Naive thymus-derived CD4-positive, alpha-beta T cell (primary cell): Measurements from ENCODE around the gene DGKI. TPM values are rescaled to one million over a fixed set of nuclear protein-coding genes. Genes with fewer than 3 reads are reported as not detected.

ENCODE experiments used
- ATAC-seq: fragments of 150-1000 bp; cut with Tn5 transposase; 2 replicates; pipeline ENCODE4 v1.10.0; 2021; ENCODE audit warnings: mild to moderate bottlenecking, moderate library complexity
- CTCF ChIA-PET: fragments of 350-600 bp; sonication (Branson Sonifier 250); formaldehyde crosslinking; loops from one replicate; lab custom pipeline; 2021; ENCODE audit warnings: antibody characterized with exemption; lab: Charles Lee
- POLR2A ChIA-PET: fragments of 350-600 bp; sonication (Branson Sonifier 250); formaldehyde crosslinking; loops from one replicate; lab custom pipeline; 2021; ENCODE audit warnings: antibody characterized with exemption, inconsistent platforms; lab: Charles Lee
- DNase-seq, 9 donors: peaks; one replicate each; pipeline versions ENCODE4 v3.0.0 to v3.0.0-alpha.2; 2020 to 2022; ENCODE audit warnings: mixed read lengths in 1 of 9
- H3K27ac ChIP-seq: one replicate; pipeline ENCODE4 v1.7.0; 2013; ENCODE audit warnings: mild to moderate bottlenecking, low read depth, low read length, moderate library complexity
- H3K27me3 ChIP-seq, 2 donors: one replicate each; pipeline ENCODE4 v1.7.0; 2013; ENCODE audit warnings: low read length in 2 of 2, mild to moderate bottlenecking in 2 of 2, moderate library complexity in 2 of 2; ENCODE audit not compliant: control insufficient read depth in 2 of 2, insufficient read depth in 2 of 2
- H3K36me3 ChIP-seq, 3 experiments: 1 replicate in 2 of 3; 2 replicates in 1 of 3; pipeline ENCODE4 v1.7.0; 2013; ENCODE audit warnings: low read length in 3 of 3, mild to moderate bottlenecking in 3 of 3, moderate library complexity in 1 of 3; ENCODE audit not compliant: insufficient read depth in 3 of 3, control insufficient read depth in 2 of 3
- H3K4me1 ChIP-seq, 2 donors: one replicate each; pipeline ENCODE4 v1.7.0; 2013; ENCODE audit warnings: low read length in 2 of 2, mild to moderate bottlenecking in 2 of 2, moderate library complexity in 1 of 2; ENCODE audit not compliant: control insufficient read depth in 2 of 2, insufficient read depth in 2 of 2
- H3K4me3 ChIP-seq: 2 replicates; pipeline ENCODE4 v1.7.0; 2013; ENCODE audit warnings: mild to moderate bottlenecking, low read length
- H3K9me3 ChIP-seq, 3 experiments: 1 replicate in 2 of 3; 2 replicates in 1 of 3; pipeline ENCODE4 v1.7.0; 2013; ENCODE audit warnings: low read length in 3 of 3; ENCODE audit not compliant: control insufficient read depth in 2 of 3
- H3K27ac Mint-ChIP-seq, 9 donors: one replicate each; pipeline ENCODE4 v1.8.0; 2020 to 2022; ENCODE audit warnings: mixed read lengths in 9 of 9, mild to moderate bottlenecking in 8 of 9, moderate library complexity in 5 of 9, inconsistent platforms in 2 of 9
- H3K27me3 Mint-ChIP-seq, 5 donors: one replicate each; pipeline ENCODE4 v1.8.0; 2021 to 2022; ENCODE audit warnings: mixed read lengths in 5 of 5, mild to moderate bottlenecking in 1 of 5
- H3K36me3 Mint-ChIP-seq, 5 donors: one replicate each; pipeline ENCODE4 v1.8.0; 2020 to 2022; ENCODE audit warnings: mixed read lengths in 5 of 5, mild to moderate bottlenecking in 3 of 5, inconsistent platforms in 1 of 5
- H3K4me1 Mint-ChIP-seq, 7 donors: one replicate each; pipeline ENCODE4 v1.8.0; 2020 to 2022; ENCODE audit warnings: mixed read lengths in 7 of 7, mild to moderate bottlenecking in 3 of 7, inconsistent platforms in 1 of 7
- H3K4me3 Mint-ChIP-seq, 10 donors: one replicate each; pipeline ENCODE4 v1.8.0; 2020 to 2022; ENCODE audit warnings: mild to moderate bottlenecking in 10 of 10, mixed read lengths in 10 of 10, moderate library complexity in 6 of 10, inconsistent platforms in 2 of 10
- H3K9me3 Mint-ChIP-seq, 11 donors: one replicate each; pipeline ENCODE4 v1.8.0; 2020 to 2022; ENCODE audit warnings: mixed read lengths in 11 of 11, mild to moderate bottlenecking in 4 of 11, inconsistent platforms in 1 of 11, moderate library complexity in 1 of 11
- intact Hi-C, 2 donors: fragments of 100-400 bp; cut with micrococcal nuclease; formaldehyde crosslinking; loops; one replicate each; pipeline ENCODE4 v1.15.1; 2023
- polyA plus RNA-seq, 2 donors: library from polyadenylated mRNA; unstranded; fragments of 300-500 nt; fragmentation: Illumina TruSeq; gene quantifications; one replicate each; pipeline ENCODE4 v1.2.3, GENCODE V29; 2021
- total RNA-seq, 6 experiments: library from RNA in 5 of 6; stranded (reverse) in 5 of 6; gene quantifications; 1 replicate in 5 of 6; 2 replicates in 1 of 6; pipeline ENCODE4 v1.2.3 and lab custom pipeline; 2021 to 2026

Gene DGKI
- total and polyA plus RNA-seq, 7 experiments from 2014 or later = 1.3 TPM; not detected in 6

DNA sequence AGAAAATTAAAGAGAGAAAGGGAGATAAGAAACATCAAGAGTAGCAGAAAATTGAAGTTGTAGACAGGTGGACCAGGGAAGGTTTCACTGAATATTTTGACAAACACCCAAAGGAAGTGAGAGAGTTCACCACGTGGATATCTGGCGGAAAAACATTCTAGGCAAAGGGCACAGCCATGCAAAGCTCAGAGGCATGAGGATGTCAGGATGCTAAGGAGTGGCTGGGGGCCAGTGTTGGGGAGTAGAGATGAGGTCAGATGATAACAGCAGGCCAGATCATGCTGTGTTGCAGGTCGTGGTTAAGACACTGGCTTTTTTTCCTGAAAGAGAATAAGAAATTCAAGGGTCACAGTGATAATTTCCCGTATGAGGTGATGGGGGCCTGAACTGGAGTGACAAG, 181.9 kb downstream of the DGKI start:
- H3K27me3 Mint-ChIP-seq = peaks cover 2 to 19% (median 17%) of the 10 kb centered on the region in 5 donors
- Histone ChIP-seq H3K9me3 (no peaks in the 10 kb centered on the region), H3K27me3 (no peaks in the 10 kb centered on the region), H3K27ac (no peak overlapping the region), H3K36me3 (no peaks in the 10 kb centered on the region), H3K4me1 (no peaks in the 10 kb centered on the region), H3K4me3 (no peak overlapping the region)
- H3K9me3 Mint-ChIP-seq = no peaks in the 10 kb centered on the region
- H3K4me3 Mint-ChIP-seq = no peak overlapping the region
- CTCF ChIA-PET = no interaction called here
- POLR2A ChIA-PET = no interaction called here
- H3K27ac Mint-ChIP-seq = no peak overlapping the region
- ATAC-seq (no peak), DNase-seq (no peak)
- H3K4me1 Mint-ChIP-seq = no peaks in the 10 kb centered on the region
- intact Hi-C loops = no loop called here
- H3K36me3 Mint-ChIP-seq = no peaks in the 10 kb centered on the region

DNA sequence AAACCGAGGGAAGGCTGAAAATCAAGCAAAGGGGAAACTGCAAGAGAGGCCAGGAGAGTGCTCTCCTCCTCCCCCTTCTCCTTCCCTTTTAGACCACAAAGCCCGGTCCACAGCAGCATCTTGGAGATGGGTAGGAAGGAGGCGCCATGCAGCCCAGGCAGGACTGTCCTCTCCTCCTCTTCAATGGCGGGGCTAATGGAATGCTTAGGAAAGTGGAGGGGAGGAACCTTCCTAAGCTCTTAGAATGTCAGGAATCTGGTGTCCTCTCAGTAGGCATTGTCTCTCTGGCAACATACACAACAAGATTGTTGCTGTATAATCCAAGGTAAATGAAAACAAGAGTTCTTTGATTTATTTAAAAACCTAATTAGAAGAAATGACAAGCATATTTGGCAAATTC, 185.1 kb downstream of the DGKI start:
- Histone ChIP-seq H3K4me1 (no peaks in the 10 kb centered on the region), H3K9me3 (no peaks in the 10 kb centered on the region), H3K27me3 (no peaks in the 10 kb centered on the region), H3K27ac (no peak overlapping the region), H3K36me3 (no peaks in the 10 kb centered on the region), H3K4me3 (no peak overlapping the region)
- no peaks in the 10 kb centered on the region for H3K36me3 Mint-ChIP-seq
- no peaks in the 10 kb centered on the region for H3K9me3 Mint-ChIP-seq
- intact Hi-C loops = no loop called here
- ATAC-seq (no peak), DNase-seq (no peak)
- H3K4me1 Mint-ChIP-seq = no peaks in the 10 kb centered on the region
- peaks cover 2 to 19% (median 16%) of the 10 kb centered on the region in 5 donors for H3K27me3 Mint-ChIP-seq
- ChIA-PET CTCF (no interaction called here), POLR2A (no interaction called here)
- no peak overlapping the region for H3K27ac Mint-ChIP-seq
- H3K4me3 Mint-ChIP-seq = no peak overlapping the region

- CTCF ChIA-PET = no interaction called here
These were observed 188.4 kb downstream of the DGKI start for GRCh38 chr7:137658190-137658900.

GRCh38 chr7:137657476-137658189, 189.1 kb downstream of the DGKI start:
- ATAC-seq (no peak), DNase-seq (no peak)
- no peak overlapping the region for H3K4me3 Mint-ChIP-seq
- Histone ChIP-seq H3K36me3 (no peaks in the 10 kb centered on the region), H3K27me3 (no peaks in the 10 kb centered on the region), H3K4me1 (no peaks in the 10 kb centered on the region), H3K9me3 (no peaks in the 10 kb centered on the region), H3K27ac (no peak overlapping the region), H3K4me3 (no peak overlapping the region)
- H3K27ac Mint-ChIP-seq = no peak overlapping the region
- ChIA-PET CTCF (no interaction called here), POLR2A (no interaction called here)
- H3K9me3 Mint-ChIP-seq = no peaks in the 10 kb centered on the region
- peaks cover 0 to 12% (median 8%) of the 10 kb centered on the region in 5 donors for H3K27me3 Mint-ChIP-seq
- peaks cover 0 to 4% (median 0%) of the 10 kb centered on the region in 7 donors for H3K4me1 Mint-ChIP-seq
- intact Hi-C loops = no loop called here
- no peaks in the 10 kb centered on the region for H3K36me3 Mint-ChIP-seq

More at GRCh38 chr7:137658190-137658900, 188.4 kb downstream of the DGKI start:
- Mint-ChIP-seq H3K27me3 (peaks cover 5 to 18% (median 12%) of the 10 kb centered on the region in 5 donors), H3K4me1 (peaks cover 0 to 4% (median 0%) of the 10 kb centered on the region in 7 donors), H3K9me3 (no peaks in the 10 kb centered on the region), H3K36me3 (no peaks in the 10 kb centered on the region), H3K4me3 (no peak overlapping the region), H3K27ac (no peak overlapping the region)
- ATAC-seq = no peak
- Histone ChIP-seq H3K36me3 (no peaks in the 10 kb centered on the region), H3K27me3 (no peaks in the 10 kb centered on the region), H3K9me3 (no peaks in the 10 kb centered on the region), H3K4me1 (no peaks in the 10 kb centered on the region), H3K4me3 (no peak overlapping the region), H3K27ac (no peak overlapping the region)
- intact Hi-C loops = no loop called here
- POLR2A ChIA-PET = no interaction called here
- no peak for DNase-seq

- Mint-ChIP-seq H3K27me3 (peaks cover 0 to 12% (median 6%) of the 10 kb centered on the region in 5 donors), H3K4me1 (peaks cover 0 to 4% (median 0%) of the 10 kb centered on the region in 7 donors), H3K4me3 (no peak overlapping the region), H3K27ac (no peak overlapping the region), H3K9me3 (no peaks in the 10 kb centered on the region), H3K36me3 (no peaks in the 10 kb centered on the region)
- Histone ChIP-seq H3K36me3 (no peaks in the 10 kb centered on the region), H3K27ac (no peak overlapping the region), H3K4me1 (no peaks in the 10 kb centered on the region), H3K27me3 (no peaks in the 10 kb centered on the region), H3K4me3 (no peak overlapping the region), H3K9me3 (no peaks in the 10 kb centered on the region)
- ATAC-seq (no peak), DNase-seq (no peak)
- POLR2A ChIA-PET = no interaction called here
- intact Hi-C loops = loop anchor here (1.0 kb wide), 3 partner anchors 242 to 352 kb away; no protein-coding TSS in a partner anchor
- CTCF ChIA-PET = interaction anchor here (0.6 to 1.2 kb wide), 3 partner anchors 20 to 439 kb away, joined by 4 to 6 read pairs (median 4); no protein-coding TSS in a partner anchor
These were observed 189.9 kb downstream of the DGKI start for GRCh38 chr7:137656850-137657232.

DNA sequence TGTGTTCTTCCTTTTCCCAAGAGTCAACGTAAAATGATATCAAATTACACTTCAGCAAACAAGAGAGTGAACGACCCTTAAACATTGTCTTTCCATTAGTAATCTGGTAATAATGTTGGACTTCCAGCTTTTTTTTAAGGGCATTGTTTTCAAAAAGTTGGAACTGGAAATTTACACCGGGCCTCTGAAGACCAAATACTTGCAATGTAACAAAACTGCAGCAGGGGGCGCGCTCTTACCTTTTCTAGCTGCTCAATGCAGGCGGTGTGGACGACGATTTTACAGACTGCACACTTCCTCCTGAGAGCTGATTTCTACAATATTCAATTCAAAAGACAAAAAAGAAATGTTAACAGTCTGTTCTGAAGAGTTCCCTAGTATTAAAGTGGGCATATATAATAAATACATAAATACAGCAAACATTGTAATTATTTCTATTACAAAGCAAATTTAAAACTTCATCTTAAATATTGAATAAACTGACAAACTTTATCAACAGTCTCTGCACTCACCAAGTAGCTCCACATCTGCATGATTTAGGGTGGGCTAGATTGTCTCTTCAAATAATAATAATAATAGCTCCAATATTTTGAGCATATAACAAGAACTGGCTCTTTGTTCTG, 190.4 kb downstream of the DGKI start:
- H3K36me3 ChIP-seq = no peaks in the 10 kb centered on the region
- DNase-seq = peak in 8 of 9 donors; percentile 7 to 64 (median 33)
- CTCF ChIA-PET = interaction anchor here (0.6 to 1.2 kb wide), 4 partner anchors 20 to 440 kb away, joined by 3 to 6 read pairs (median 4); no protein-coding TSS in a partner anchor
- peaks cover 0 to 4% (median 0%) of the 10 kb centered on the region in 7 donors for H3K4me1 Mint-ChIP-seq
- H3K9me3 Mint-ChIP-seq = no peaks in the 10 kb centered on the region
- no peaks in the 10 kb centered on the region for H3K27me3 ChIP-seq
- intact Hi-C loops = loop anchor here (1.0 kb wide), 3 partner anchors 243 to 353 kb away; no protein-coding TSS in a partner anchor
- POLR2A ChIA-PET = interaction anchor here (0.7 kb wide), 1 partner anchor 207 kb away, joined by 3 read pairs; no protein-coding TSS in a partner anchor
- H3K27ac ChIP-seq = no peak overlapping the region
- no peak overlapping the region for H3K4me3 Mint-ChIP-seq
- H3K36me3 Mint-ChIP-seq = no peaks in the 10 kb centered on the region
- H3K9me3 ChIP-seq = no peaks in the 10 kb centered on the region
- no peaks in the 10 kb centered on the region for H3K4me1 ChIP-seq
- H3K27ac Mint-ChIP-seq = no peak overlapping the region
- peak; percentile 46 for ATAC-seq
- H3K4me3 ChIP-seq = no peak overlapping the region
- H3K27me3 Mint-ChIP-seq = peaks cover 0 to 11% (median 5%) of the 10 kb centered on the region in 5 donors
